H9 (cell line): ENCODE data around the gene GPC6. TPM values are rescaled to one million over a fixed set of nuclear protein-coding genes. Genes with fewer than 3 reads are reported as not detected.

Experiments
- DNase-seq: peaks from one replicate; pipeline ENCODE4 v3.0.0-alpha.2; 2017
- H2AFZ ChIP-seq: one replicate; pipeline ENCODE4 v1.6.1; 2013; ENCODE audit warnings: mild to moderate bottlenecking, low read length, control low read depth, moderate library complexity
- H2AK5ac ChIP-seq: 2 replicates; pipeline ENCODE4 v1.6.1; 2013; ENCODE audit warnings: low read length, control low read depth, mixed read lengths; ENCODE audit not compliant: insufficient read length
- H2BK120ac ChIP-seq: one replicate; pipeline ENCODE4 v1.6.1; 2013; ENCODE audit warnings: low read depth, mild to moderate bottlenecking, low read length, control low read depth, inconsistent platforms; ENCODE audit not compliant: poor library complexity, severe bottlenecking
- H2BK12ac ChIP-seq: 2 replicates; pipeline ENCODE4 v1.6.1; 2013; ENCODE audit warnings: low read length, control low read depth, mixed read lengths, low read depth; ENCODE audit not compliant: insufficient read length
- H2BK15ac ChIP-seq: 2 replicates; pipeline ENCODE4 v1.6.1; 2013; ENCODE audit warnings: low read depth, low read length, control low read depth
- H2BK20ac ChIP-seq: one replicate; pipeline ENCODE4 v1.6.1; 2013; ENCODE audit warnings: low read depth, mild to moderate bottlenecking, low read length, control low read depth, inconsistent platforms; ENCODE audit not compliant: poor library complexity, severe bottlenecking
- H2BK5ac ChIP-seq: 2 replicates; pipeline ENCODE4 v1.6.1; 2013; ENCODE audit warnings: low read length, control low read depth, mixed read lengths; ENCODE audit not compliant: insufficient read length
- H3K14ac ChIP-seq: 2 replicates; pipeline ENCODE4 v1.6.1; 2013; ENCODE audit warnings: low read length, control low read depth; ENCODE audit not compliant: insufficient read depth
- H3K18ac ChIP-seq: 2 replicates; pipeline ENCODE4 v1.6.1; 2013; ENCODE audit warnings: low read depth, mild to moderate bottlenecking, mixed read lengths, low read length, control low read depth; ENCODE audit not compliant: insufficient read length
- H3K23ac ChIP-seq: 2 replicates; pipeline ENCODE4 v1.6.1; 2013; ENCODE audit warnings: low read length, control low read depth, mixed read lengths, low read depth; ENCODE audit not compliant: insufficient read length
- H3K23me2 ChIP-seq: 2 replicates; pipeline ENCODE4 v1.6.1; 2013; ENCODE audit warnings: low read depth, mild to moderate bottlenecking, mixed read lengths, low read length, control low read depth; ENCODE audit not compliant: insufficient read length, poor library complexity, severe bottlenecking
- H3K27ac ChIP-seq: 2 replicates; pipeline ENCODE4 v1.5.1; 2013; ENCODE audit warnings: low read length, control low read depth, mixed read lengths, low read depth; ENCODE audit not compliant: insufficient read length
- H3K27me3 ChIP-seq: 2 replicates; pipeline ENCODE4 v1.6.1; 2013; ENCODE audit warnings: low read length, control low read depth, inconsistent platforms; ENCODE audit not compliant: insufficient read depth
- H3K4ac ChIP-seq: 2 replicates; pipeline ENCODE4 v1.6.1; 2013; ENCODE audit warnings: low read depth, mild to moderate bottlenecking, control low read depth, inconsistent platforms, low read length, moderate library complexity
- H3K4me1 ChIP-seq: 2 replicates; pipeline ENCODE4 v1.6.1; 2013; ENCODE audit warnings: low read length, control low read depth, inconsistent platforms; ENCODE audit not compliant: insufficient read depth
- H3K4me2 ChIP-seq: 2 replicates; pipeline ENCODE4 v1.6.1; 2013; ENCODE audit warnings: low read length, control low read depth, mixed read lengths; ENCODE audit not compliant: insufficient read length, insufficient read depth
- H3K56ac ChIP-seq: 2 replicates; pipeline ENCODE4 v1.6.1; 2013; ENCODE audit warnings: low read depth, mild to moderate bottlenecking, mixed read lengths, low read length, control low read depth; ENCODE audit not compliant: insufficient read length
- H3K79me1 ChIP-seq: 2 replicates; pipeline ENCODE4 v1.6.1; 2013; ENCODE audit warnings: low read depth, mild to moderate bottlenecking, moderate library complexity, low read length, control low read depth, inconsistent platforms; ENCODE audit not compliant: insufficient read depth, poor library complexity, severe bottlenecking
- H3K79me2 ChIP-seq: 2 replicates; pipeline ENCODE4 v1.6.1; 2013; ENCODE audit warnings: low read length, control low read depth, inconsistent platforms; ENCODE audit not compliant: insufficient read depth
- H3K9ac ChIP-seq: 2 replicates; pipeline ENCODE4 v1.6.1; 2013; ENCODE audit warnings: low read length, control low read depth, mixed read lengths; ENCODE audit not compliant: insufficient read length; ENCODE audit errors: extremely low read depth
- H3K9me3 ChIP-seq: one replicate; pipeline ENCODE4 v1.6.1; 2013; ENCODE audit warnings: low read depth, low read length, inconsistent platforms; ENCODE audit not compliant: control insufficient read depth
- H3T11ph ChIP-seq: one replicate; pipeline ENCODE4 v1.6.1; 2013; ENCODE audit warnings: mild to moderate bottlenecking, low read length, control low read depth, inconsistent platforms
- H4K20me1 ChIP-seq: one replicate; pipeline ENCODE4 v1.6.1; 2013; ENCODE audit not compliant: control insufficient read depth, insufficient read length, insufficient read depth
- H4K5ac ChIP-seq: 2 replicates; pipeline ENCODE4 v1.6.1; 2013; ENCODE audit warnings: low read depth, mild to moderate bottlenecking, mixed read lengths, low read length, control low read depth; ENCODE audit not compliant: insufficient read length
- H4K8ac ChIP-seq: replicated peaks from 2 replicates; pipeline ENCODE4 v1.6.1; 2013; ENCODE audit warnings: low read length, control low read depth, mixed read lengths, low read depth; ENCODE audit not compliant: insufficient read length
- H4K91ac ChIP-seq: 2 replicates; pipeline ENCODE4 v1.6.1; 2013; ENCODE audit warnings: low read depth, mild to moderate bottlenecking, moderate library complexity, mixed read lengths, low read length, control low read depth; ENCODE audit not compliant: insufficient read length
- H3K27ac Mint-ChIP-seq, 3 experiments: 2 replicates in 2 of 3; 3 replicates in 1 of 3; pipeline ENCODE4 v1.8.0; 2020 to 2021; ENCODE audit warnings: mixed read lengths in 3 of 3, mild to moderate bottlenecking in 1 of 3, moderate library complexity in 1 of 3
- H3K27me3 Mint-ChIP-seq: 2 replicates; pipeline ENCODE4 v1.8.0; 2021; ENCODE audit warnings: low read depth, mild to moderate bottlenecking, moderate library complexity, mixed read lengths
- H3K36me3 Mint-ChIP-seq, 3 experiments: 2 replicates in 2 of 3; 3 replicates in 1 of 3; pipeline ENCODE4 v1.8.0; 2020 to 2021; ENCODE audit warnings: low read depth in 3 of 3, mixed read lengths in 3 of 3; ENCODE audit not compliant: insufficient read depth in 1 of 3
- H3K4me1 Mint-ChIP-seq, 2 experiments: 2 replicates each; pipeline ENCODE4 v1.8.0; 2020; ENCODE audit warnings: mixed read lengths in 2 of 2
- H3K4me3 Mint-ChIP-seq, 2 experiments: 2 replicates in 1 of 2; 3 replicates in 1 of 2; pipeline ENCODE4 v1.8.0; 2020 to 2021; ENCODE audit warnings: mild to moderate bottlenecking in 2 of 2, mixed read lengths in 2 of 2, moderate library complexity in 1 of 2
- H3K9me3 Mint-ChIP-seq, 2 experiments: 2 replicates in 1 of 2; 3 replicates in 1 of 2; pipeline ENCODE4 v1.8.0; 2020; ENCODE audit warnings: mild to moderate bottlenecking in 2 of 2, mixed read lengths in 2 of 2, moderate library complexity in 1 of 2
- CTCF ChIP-seq: fragments of 200-600 bp; sonication (generic); conservative IDR thresholded peaks from 3 replicates; pipeline ENCODE4 v1.8.0; 2021; ENCODE audit warnings: antibody characterized with exemption, mild to moderate bottlenecking
- WGBS: extraction: QIAGEN DNeasy Blood & Tissue Kit; methylation state at CpG from one replicate; pipeline ENCODE4 v1.1.7; 2013; ENCODE audit warnings: missing lambda C conversion rate, low lambda C conversion rate, mixed read lengths; ENCODE audit not compliant: insufficient read length; ENCODE audit errors: extremely low coverage; 5-methylcytosine and 5-hydroxymethylcytosine counted together
- total RNA-seq: library from RNA; stranded (reverse); gene quantifications from 2 replicates; pipeline ENCODE4 v1.2.1, GENCODE V29; 2021

The GPC6 gene
- total RNA-seq, 1 experiment from 2014 or later, result 15.6 TPM

- H2BK15ac ChIP-seq, result no peak overlapping the region
- no peak overlapping the region for H3K14ac ChIP-seq
- no peak overlapping the region for H3K4me2 ChIP-seq
- H3K27me3 ChIP-seq, result no peaks in the 10 kb centered on the region
- no peak for DNase-seq
- H2BK12ac ChIP-seq, result no peak overlapping the region
- H3K27ac ChIP-seq, result no peak overlapping the region
- no CpG with 5 or more reads among the region's 2 CpGs for WGBS
- H3K56ac ChIP-seq, result no peak overlapping the region
- no peaks in the 10 kb centered on the region for H3K79me1 ChIP-seq
- no peaks in the 10 kb centered on the region for H3K4me1 ChIP-seq
- H3K4ac ChIP-seq, result no peak overlapping the region
- no peak overlapping the region for H4K5ac ChIP-seq
- H3T11ph ChIP-seq, result no peak overlapping the region
- no peak for TF ChIP-seq CTCF
- no peak overlapping the region for H3K18ac ChIP-seq
- Mint-ChIP-seq H3K9me3 (no peaks in the 10 kb centered on the region), H3K27me3 (no peaks in the 10 kb centered on the region), H3K27ac (no peak overlapping the region), H3K36me3 (no peaks in the 10 kb centered on the region), H3K4me1 (no peaks in the 10 kb centered on the region), H3K4me3 (no peak overlapping the region)
- no peak overlapping the region for H3K23ac ChIP-seq
- no peak overlapping the region for H2AFZ ChIP-seq
- no peaks in the 10 kb centered on the region for H3K9me3 ChIP-seq
- no peaks in the 10 kb centered on the region for H4K20me1 ChIP-seq
- H3K9ac ChIP-seq, result no peak overlapping the region
- no peak overlapping the region for H2AK5ac ChIP-seq
- H2BK20ac ChIP-seq, result no peak overlapping the region
- H3K23me2 ChIP-seq, result no peaks in the 10 kb centered on the region
- no peak overlapping the region for H2BK5ac ChIP-seq
- no peak overlapping the region for H4K91ac ChIP-seq
- H3K79me2 ChIP-seq, result no peaks in the 10 kb centered on the region
- H4K8ac ChIP-seq, result no peak overlapping the region
- no peak overlapping the region for H2BK120ac ChIP-seq
Measured at GRCh38 chr13:94204163-94204562, 977.6 kb downstream of the GPC6 start.
